ENCODE measurements around the gene NEU3. TPM values are rescaled to one million over a fixed set of nuclear protein-coding genes. Genes with fewer than 3 reads are reported as not detected.

The NEU3 gene
- total RNA-seq, 1 donor from 2014 or later: 10.8 TPM

DNA sequence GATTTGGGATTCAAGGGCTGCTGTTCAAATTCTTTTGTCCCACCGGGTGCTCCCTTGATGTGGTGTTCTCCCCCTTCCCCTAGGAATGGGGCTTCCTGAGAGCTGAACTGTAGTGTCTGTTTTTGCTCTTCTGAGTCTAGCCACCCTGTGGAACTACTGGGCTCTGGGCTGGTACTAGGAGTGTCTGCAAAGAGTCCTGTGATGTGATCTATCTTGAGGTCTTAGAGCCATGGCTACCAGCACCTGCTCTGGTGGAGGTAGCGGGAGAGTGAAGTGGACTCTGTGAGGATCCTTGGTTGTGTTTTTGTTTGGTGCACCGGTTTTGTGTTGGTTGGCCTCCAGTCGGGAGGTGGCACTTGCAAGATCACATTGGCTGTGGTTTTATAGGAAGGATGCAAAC lies 61.8 kb downstream of the NEU3 start:
- Mint-ChIP-seq H3K4me3 (no peak overlapping the region), H3K4me1 (ENCODE audit: unreplicated experiment) (no peaks in the 10 kb centered on the region), H3K27me3 (no peaks in the 10 kb centered on the region), H3K36me3 (no peaks in the 10 kb centered on the region), H3K9me3 (no peaks in the 10 kb centered on the region), H3K27ac (no peak overlapping the region)
- DNase-seq (ENCODE audit: extremely low spot score, unreplicated experiment): no peak
- TF ChIP-seq, protein P1, sequence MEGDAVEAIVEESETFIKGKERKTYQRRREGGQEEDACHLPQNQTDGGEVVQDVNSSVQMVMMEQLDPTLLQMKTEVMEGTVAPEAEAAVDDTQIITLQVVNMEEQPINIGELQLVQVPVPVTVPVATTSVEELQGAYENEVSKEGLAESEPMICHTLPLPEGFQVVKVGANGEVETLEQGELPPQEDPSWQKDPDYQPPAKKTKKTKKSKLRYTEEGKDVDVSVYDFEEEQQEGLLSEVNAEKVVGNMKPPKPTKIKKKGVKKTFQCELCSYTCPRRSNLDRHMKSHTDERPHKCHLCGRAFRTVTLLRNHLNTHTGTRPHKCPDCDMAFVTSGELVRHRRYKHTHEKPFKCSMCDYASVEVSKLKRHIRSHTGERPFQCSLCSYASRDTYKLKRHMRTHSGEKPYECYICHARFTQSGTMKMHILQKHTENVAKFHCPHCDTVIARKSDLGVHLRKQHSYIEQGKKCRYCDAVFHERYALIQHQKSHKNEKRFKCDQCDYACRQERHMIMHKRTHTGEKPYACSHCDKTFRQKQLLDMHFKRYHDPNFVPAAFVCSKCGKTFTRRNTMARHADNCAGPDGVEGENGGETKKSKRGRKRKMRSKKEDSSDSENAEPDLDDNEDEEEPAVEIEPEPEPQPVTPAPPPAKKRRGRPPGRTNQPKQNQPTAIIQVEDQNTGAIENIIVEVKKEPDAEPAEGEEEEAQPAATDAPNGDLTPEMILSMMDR (conservative IDR thresholded peaks at IDR 0.05): no peak

- Mint-ChIP-seq H3K27me3 (no peaks in the 10 kb centered on the region), H3K27ac (no peak overlapping the region), H3K36me3 (no peaks in the 10 kb centered on the region), H3K9me3 (no peaks in the 10 kb centered on the region), H3K4me1 (ENCODE audit: unreplicated experiment) (no peaks in the 10 kb centered on the region), H3K4me3 (no peak overlapping the region)
- TF ChIP-seq, protein P1 (conservative IDR thresholded peaks at IDR 0.05): no peak
- no peak for DNase-seq (ENCODE audit: extremely low spot score, unreplicated experiment)
These were observed 62.3 kb downstream of the NEU3 start for GRCh38 chr11:75051043-75051442.

- no peak overlapping the region for H3K27ac Mint-ChIP-seq
- TF ChIP-seq, protein P1 (conservative IDR thresholded peaks at IDR 0.05): no peak
- H3K36me3 Mint-ChIP-seq: no peaks in the 10 kb centered on the region
- no peaks in the 10 kb centered on the region for H3K27me3 Mint-ChIP-seq
- DNase-seq (ENCODE audit: extremely low spot score, unreplicated experiment): no peak
- H3K4me3 Mint-ChIP-seq: no peak overlapping the region
- H3K4me1 Mint-ChIP-seq (ENCODE audit: unreplicated experiment): no peaks in the 10 kb centered on the region
- no peaks in the 10 kb centered on the region for H3K9me3 Mint-ChIP-seq
These were observed 63.7 kb downstream of the NEU3 start for GRCh38 chr11:75052457-75052856.

GRCh38 chr11:75055511-75055910 lies 66.8 kb downstream of the NEU3 start:
- H3K9me3 Mint-ChIP-seq: no peaks in the 10 kb centered on the region
- H3K36me3 Mint-ChIP-seq: no peaks in the 10 kb centered on the region
- peaks cover 5% of the 10 kb centered on the region for H3K27me3 Mint-ChIP-seq
- no peaks in the 10 kb centered on the region for H3K4me1 Mint-ChIP-seq (ENCODE audit: unreplicated experiment)
- no peak for DNase-seq (ENCODE audit: extremely low spot score, unreplicated experiment)
- TF ChIP-seq, protein P1 (conservative IDR thresholded peaks at IDR 0.05): no peak
- H3K27ac Mint-ChIP-seq: no peak overlapping the region
- no peak overlapping the region for H3K4me3 Mint-ChIP-seq

GRCh38 chr11:75056814-75057213 lies 68.1 kb downstream of the NEU3 start:
- DNase-seq (ENCODE audit: extremely low spot score, unreplicated experiment): no peak
- H3K4me3 Mint-ChIP-seq: no peak overlapping the region

More at GRCh38 chr11:75056814-75057213, 68.1 kb downstream of the NEU3 start:
- no peak overlapping the region for H3K27ac Mint-ChIP-seq
- TF ChIP-seq, protein P1 (conservative IDR thresholded peaks at IDR 0.05): no peak
- H3K9me3 Mint-ChIP-seq: no peaks in the 10 kb centered on the region
- H3K4me1 Mint-ChIP-seq (ENCODE audit: unreplicated experiment): no peaks in the 10 kb centered on the region
- peaks cover 5% of the 10 kb centered on the region for H3K27me3 Mint-ChIP-seq
- H3K36me3 Mint-ChIP-seq: no peaks in the 10 kb centered on the region
